Measurements from ENCODE around the gene CDH4.

Gene CDH4

GRCh38 chr20:61763740-61764400 is 511.8 kb downstream of the CDH4 start:
- DNase-seq: no peak

- no peak for DNase-seq
Measured at GRCh38 chr20:61764471-61765025, 512.5 kb downstream of the CDH4 start.

- no peak for DNase-seq
Measured at GRCh38 chr20:61765081-61765870, 513.2 kb downstream of the CDH4 start.

- DNase-seq: no peak
Measured at GRCh38 chr20:61765871-61766654, 514.0 kb downstream of the CDH4 start.

- no peak for DNase-seq
Measured at GRCh38 chr20:61766921-61767610, 515.0 kb downstream of the CDH4 start.

GRCh38 chr20:61767761-61768494 is 515.9 kb downstream of the CDH4 start:
- no peak for DNase-seq

GRCh38 chr20:61768571-61769285 is 516.7 kb downstream of the CDH4 start:
- no peak for DNase-seq

GRCh38 chr20:61769286-61769832 is 517.3 kb downstream of the CDH4 start:
- DNase-seq: no peak

- no peak for DNase-seq
Measured at GRCh38 chr20:61770113-61770585, 518.1 kb downstream of the CDH4 start.

- DNase-seq: no peak
Measured at GRCh38 chr20:61771805-61772350, 519.8 kb downstream of the CDH4 start.

GRCh38 chr20:61772828-61773631 is 521.0 kb downstream of the CDH4 start:
- no peak for DNase-seq

- DNase-seq: no peak
Measured at GRCh38 chr20:61773926-61774587, 522.0 kb downstream of the CDH4 start.

- no peak for DNase-seq
Measured at GRCh38 chr20:61775423-61775822, 523.4 kb downstream of the CDH4 start.

- no peak for DNase-seq
Measured at GRCh38 chr20:61776491-61777075, 524.5 kb downstream of the CDH4 start.

- DNase-seq: no peak
Measured at GRCh38 chr20:61777773-61778494, 525.9 kb downstream of the CDH4 start.

- no peak for DNase-seq
Measured at GRCh38 chr20:61778495-61778863, 526.4 kb downstream of the CDH4 start.

GRCh38 chr20:61779176-61779965 is 527.3 kb downstream of the CDH4 start:
- DNase-seq: no peak
